Fibroblast of lung (primary cell): ENCODE measurements around the gene TRAPPC12. TPM values are rescaled to one million over a fixed set of nuclear protein-coding genes. Genes with fewer than 3 reads are reported as not detected.

Experiments
- DNase-seq, 2 donors: peaks; one replicate each; pipeline versions ENCODE4 v3.0.0 to v3.0.0-alpha.2; 2010; ENCODE audit warnings: low read depth in 2 of 2
- H2AFZ ChIP-seq: 2 replicates; pipeline ENCODE4 v1.5.1; 2012; ENCODE audit warnings: low read length, control low read depth, inconsistent platforms
- H3K27ac ChIP-seq: 2 replicates; pipeline ENCODE4 v1.5.1; 2011; ENCODE audit warnings: low read length, control low read depth; ENCODE audit not compliant: insufficient read depth
- H3K27me3 ChIP-seq: 2 replicates; pipeline ENCODE4 v1.5.1; 2011; ENCODE audit warnings: mild to moderate bottlenecking, low read length; ENCODE audit not compliant: control insufficient read depth, insufficient read depth
- H3K36me3 ChIP-seq: 2 replicates; pipeline ENCODE4 v1.5.1; 2011; ENCODE audit warnings: low read length; ENCODE audit not compliant: control insufficient read depth, insufficient read depth
- H3K4me1 ChIP-seq: 2 replicates; pipeline ENCODE4 v1.5.1; 2011; ENCODE audit warnings: low read length; ENCODE audit not compliant: control insufficient read depth, insufficient read depth; ENCODE audit errors: extremely low read depth
- H3K4me2 ChIP-seq: 2 replicates; pipeline ENCODE4 v1.5.1; 2011; ENCODE audit warnings: low read length, control low read depth; ENCODE audit not compliant: insufficient read depth; ENCODE audit errors: extremely low read depth
- H3K4me3 ChIP-seq, 4 experiments: fragments of 200-600 bp in 1 of 4; sonication (generic) in 1 of 4; replicated peaks in 1 of 4; 2 replicates each; pipeline ENCODE4 v1.5.1; 2011 to 2016; ENCODE audit warnings: low read length in 4 of 4, low read depth in 3 of 4, mild to moderate bottlenecking in 3 of 4, control low read depth in 2 of 4, inconsistent platforms in 1 of 4, mixed read lengths in 1 of 4; ENCODE audit not compliant: insufficient read depth in 1 of 4; ENCODE audit errors: control extremely low read depth in 1 of 4
- H3K79me2 ChIP-seq: 2 replicates; pipeline ENCODE4 v1.5.1; 2012; ENCODE audit warnings: mild to moderate bottlenecking, low read length, inconsistent platforms; ENCODE audit not compliant: control insufficient read depth, insufficient read depth
- H3K9ac ChIP-seq: 2 replicates; pipeline ENCODE4 v1.5.1; 2011; ENCODE audit warnings: mild to moderate bottlenecking, low read length, control low read depth; ENCODE audit not compliant: insufficient read depth
- H3K9me3 ChIP-seq: 2 replicates; pipeline ENCODE4 v1.5.1; 2012; ENCODE audit warnings: low read depth, low read length; ENCODE audit not compliant: control insufficient read depth, insufficient read depth
- H4K20me1 ChIP-seq: 2 replicates; pipeline ENCODE4 v1.5.1; 2011; ENCODE audit warnings: low read length; ENCODE audit not compliant: control insufficient read depth, insufficient read depth; ENCODE audit errors: extremely low read depth
- CTCF ChIP-seq, 2 donors: IDR thresholded peaks in 1 of 2; conservative IDR thresholded peaks in 1 of 2; 1 replicate in 1 of 2; 2 replicates in 1 of 2; pipeline ENCODE4 v1.5.1; 2011 to 2012; ENCODE audit warnings: low read length in 2 of 2, control low read depth in 1 of 2, inconsistent platforms in 1 of 2, low read depth in 1 of 2, mild to moderate bottlenecking in 1 of 2
- EZH2 ChIP-seq: IDR thresholded peaks from 2 replicates; pipeline ENCODE4 v1.5.1; 2012; ENCODE audit warnings: low read length, control low read depth, mild to moderate bottlenecking; ENCODE audit errors: missing control alignments
- polyA plus RNA-seq, 2 donors: library from polyadenylated mRNA; depleted of rRNA in 1 of 2; stranded (reverse) in 1 of 2; unstranded in 1 of 2; fragments of >200 nt; gene quantifications; 2 replicates each; pipeline ENCODE4 v1.2.1, GENCODE V29; 2011 to 2012; ENCODE audit warnings: missing spikeins in 1 of 2
- total RNA-seq: library from RNA; depleted of rRNA; stranded (reverse); fragments of >200 nt; gene quantifications from 2 replicates; pipeline ENCODE4 v1.2.1, GENCODE V29; 2014

Gene TRAPPC12
- total and polyA plus RNA-seq, 2 donors (not counting 1 experiment from before 2014, with no cell fraction given), result 33.7 to 53.2 TPM

DNA sequence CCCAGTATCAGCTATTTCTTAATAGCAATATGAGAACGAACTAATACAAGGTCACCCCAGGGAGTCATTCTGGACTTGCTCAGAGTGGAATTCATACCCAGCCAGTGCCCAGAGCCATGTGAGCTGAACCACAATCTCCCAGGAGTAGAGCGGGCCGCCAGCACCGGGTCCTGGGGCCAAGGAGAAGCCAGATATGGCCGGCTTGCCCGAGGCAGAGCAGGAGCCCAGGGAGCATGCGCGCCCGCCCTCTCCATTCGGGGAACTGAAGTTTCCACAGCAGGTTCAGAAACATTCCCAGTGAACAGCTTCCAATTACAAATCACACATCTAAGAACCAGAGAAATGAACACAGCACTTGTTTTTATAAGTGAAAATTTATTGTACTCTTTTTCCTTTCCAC, 39.4 kb upstream of the TRAPPC12 start:
- Histone ChIP-seq H3K27ac (no peak overlapping the region), H4K20me1 (no peaks in the 10 kb centered on the region), H3K79me2 (no peaks in the 10 kb centered on the region), H3K27me3 (no peaks in the 10 kb centered on the region), H3K9me3 (no peaks in the 10 kb centered on the region), H3K4me3 (no peak overlapping the region), H3K36me3 (no peaks in the 10 kb centered on the region), H3K4me2 (no peak overlapping the region), H3K4me1 (no peaks in the 10 kb centered on the region), H2AFZ (no peak overlapping the region), H3K9ac (no peak overlapping the region)
- no peak for TF ChIP-seq CTCF (conservative IDR thresholded peaks at IDR 0.05 in 1 of 2, IDR thresholded peaks at IDR 0.05 in 1 of 2; ENCODE audit: low read depth in 1 of 2, low read length in 2 of 2)
- no peak for TF ChIP-seq EZH2
- no peak for DNase-seq

DNA sequence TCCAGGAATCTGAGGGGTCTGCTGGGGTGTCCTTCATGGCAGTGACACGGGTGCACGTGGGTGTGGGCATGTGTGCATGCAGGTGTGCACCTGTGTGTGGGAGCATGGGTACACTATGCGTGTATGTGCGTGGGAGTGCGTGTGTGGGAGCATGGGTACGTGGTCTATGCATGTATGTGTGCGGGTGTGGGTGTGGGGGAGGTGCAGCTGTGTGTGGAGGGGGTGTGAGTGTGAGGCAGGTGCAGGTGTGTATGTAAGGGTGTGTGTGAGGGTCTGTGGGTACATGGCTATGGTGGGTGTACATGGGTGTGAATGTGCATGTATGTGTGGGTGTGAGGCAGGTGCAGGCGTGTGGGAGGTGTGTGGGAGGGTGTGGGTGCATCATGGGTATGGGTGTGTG, 38.2 kb upstream of the TRAPPC12 start:
- no peaks in the 10 kb centered on the region for H3K4me1 ChIP-seq
- H3K36me3 ChIP-seq, result no peaks in the 10 kb centered on the region
- H3K4me2 ChIP-seq, result no peak overlapping the region
- no peak for DNase-seq
- no peak overlapping the region for H2AFZ ChIP-seq
- no peak overlapping the region for H3K27ac ChIP-seq
- no peaks in the 10 kb centered on the region for H3K79me2 ChIP-seq
- H3K27me3 ChIP-seq, result no peaks in the 10 kb centered on the region
- H4K20me1 ChIP-seq, result no peaks in the 10 kb centered on the region
- no peak overlapping the region for H3K9ac ChIP-seq
- TF ChIP-seq CTCF (conservative IDR thresholded peaks at IDR 0.05 in 1 of 2, IDR thresholded peaks at IDR 0.05 in 1 of 2; ENCODE audit: low read depth in 1 of 2, low read length in 2 of 2), result no peak
- no peak for TF ChIP-seq EZH2
- H3K9me3 ChIP-seq, result no peaks in the 10 kb centered on the region
- H3K4me3 ChIP-seq, result no peak overlapping the region

- Histone ChIP-seq H3K36me3 (no peaks in the 10 kb centered on the region), H4K20me1 (no peaks in the 10 kb centered on the region), H3K27ac (no peak overlapping the region), H3K4me2 (no peak overlapping the region), H3K4me3 (no peak overlapping the region), H3K9me3 (no peaks in the 10 kb centered on the region), H3K27me3 (no peaks in the 10 kb centered on the region), H3K9ac (no peak overlapping the region), H2AFZ (no peak overlapping the region), H3K79me2 (no peaks in the 10 kb centered on the region), H3K4me1 (no peaks in the 10 kb centered on the region)
- no peak for DNase-seq
- TF ChIP-seq EZH2 (no peak), CTCF (conservative IDR thresholded peaks at IDR 0.05 in 1 of 2, IDR thresholded peaks at IDR 0.05 in 1 of 2; ENCODE audit: low read depth in 1 of 2, low read length in 2 of 2) (no peak)
These were observed 37.2 kb upstream of the TRAPPC12 start for GRCh38 chr2:3342324-3342723.
